H54 (cell line): ENCODE data around the gene C11orf21.
A peak's percentile ranks its signal among the peaks of the same experiment; 100 is the strongest.

Experiments
- DNase-seq: peaks from one replicate; pipeline ENCODE4 v3.0.0; 2011; ENCODE audit warnings: low spot score, mixed read lengths; ENCODE audit not compliant: insufficient read length
- FAIRE-seq: peaks from 3 replicates; lab custom pipeline; 2011; peaks lifted over from hg19 to GRCh38; lab: Jason Lieb, UNC
- POLR2A ChIP-seq: IDR thresholded peaks from 2 replicates; pipeline ENCODE4 v1.6.1; 2011; ENCODE audit warnings: low read depth, mild to moderate bottlenecking, low read length

The C11orf21 gene

DNA sequence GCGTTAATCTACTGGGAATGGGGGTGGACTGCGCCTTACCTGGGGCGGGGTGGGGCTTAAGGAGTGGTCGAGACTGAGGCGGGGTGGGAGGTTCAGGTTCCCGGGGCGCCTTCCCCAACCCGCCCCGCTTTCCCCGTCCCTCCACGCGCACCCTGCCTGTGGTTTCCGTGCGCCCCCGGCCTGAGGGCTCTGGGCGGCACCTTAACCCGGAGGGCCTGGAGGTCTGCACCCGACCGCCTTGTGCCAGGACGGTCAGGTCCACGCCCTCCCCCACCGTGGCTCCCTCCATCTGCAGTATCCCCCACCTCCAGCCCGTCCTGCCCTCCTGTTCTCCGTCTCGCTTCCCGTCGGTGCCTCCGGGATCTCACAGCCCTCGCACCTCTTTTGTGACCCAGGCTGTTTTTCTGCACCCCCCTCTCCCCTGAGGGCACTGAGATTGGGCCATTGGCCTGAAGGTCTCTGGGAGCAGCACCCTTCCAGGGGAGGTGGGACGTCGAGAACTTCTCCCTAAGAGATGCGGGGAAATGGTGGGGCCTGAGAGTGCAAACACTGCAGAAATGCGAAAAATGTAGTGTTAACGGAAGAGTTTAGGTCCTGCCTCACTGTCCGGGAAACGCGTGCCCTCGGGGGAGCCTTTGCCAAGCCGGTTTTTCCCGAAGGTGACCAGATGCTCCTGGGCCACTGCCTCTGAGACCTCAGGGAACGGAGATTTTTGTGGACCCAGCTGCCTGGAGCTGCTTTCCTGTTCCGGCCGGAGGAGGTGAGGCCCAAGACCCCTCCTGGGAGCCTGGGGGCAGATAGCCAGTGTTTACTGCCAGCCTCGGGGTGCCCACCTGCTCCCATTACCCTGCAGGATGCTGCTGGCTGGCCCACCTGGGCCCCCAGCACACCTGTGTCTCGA lies 30.1 kb downstream of the C11orf21 start:
- no peak for TF ChIP-seq POLR2A
- FAIRE-seq (no peak), DNase-seq (no peak)

DNA sequence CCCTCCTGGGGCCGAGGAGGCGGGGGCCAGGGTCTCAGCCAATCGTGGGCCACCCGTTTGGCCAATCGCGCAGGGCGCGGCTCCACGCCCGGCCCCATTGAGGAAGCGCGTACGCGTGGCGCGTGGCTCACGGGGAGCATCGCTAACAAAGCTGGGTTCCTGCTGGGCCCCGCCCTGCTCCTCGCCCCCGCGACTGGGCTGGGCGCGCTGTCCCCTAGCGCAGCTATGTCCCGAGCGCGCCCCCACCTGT lies 30.7 kb downstream of the C11orf21 start:
- DNase-seq (no peak), FAIRE-seq (no peak)
- TF ChIP-seq POLR2A = no peak

DNA sequence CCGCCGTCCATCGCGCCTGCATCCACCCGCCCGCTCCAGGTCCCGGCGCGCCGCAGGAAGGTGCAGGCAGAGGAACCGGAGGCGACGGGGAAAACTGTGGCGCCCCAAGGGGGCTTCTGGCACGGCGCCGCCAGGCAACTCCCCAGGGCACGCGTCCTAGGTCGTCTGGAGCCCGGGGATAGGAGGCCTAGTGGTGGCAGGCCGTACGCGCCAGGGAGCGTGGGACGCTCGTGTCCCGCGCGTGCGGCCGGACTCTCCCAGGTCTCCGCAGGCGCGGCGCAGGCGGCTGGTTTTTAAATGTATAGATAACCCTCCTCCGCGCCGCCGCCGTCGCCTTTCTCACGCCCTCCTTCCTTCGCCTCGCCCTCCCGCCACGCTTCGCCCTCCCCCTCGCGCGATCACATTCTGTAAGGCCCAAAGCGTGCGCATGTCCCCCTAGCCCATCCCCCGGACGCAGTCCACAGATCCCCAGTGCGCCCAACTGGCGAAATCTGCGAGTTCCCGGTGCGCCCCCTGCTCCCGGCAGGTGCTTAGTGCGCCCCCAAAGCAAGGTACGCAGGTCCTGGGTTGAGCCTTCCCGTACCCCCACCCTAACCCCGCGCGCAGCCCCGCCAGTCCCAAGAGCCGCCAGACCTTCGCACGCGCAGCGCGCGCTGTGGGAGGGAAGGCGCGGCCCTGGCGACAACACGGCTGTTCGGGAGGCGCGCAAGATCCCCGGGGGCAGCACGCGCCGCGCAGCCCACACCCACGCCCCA lies 31.2 kb downstream of the C11orf21 start, which contains the start of gene ASCL2:
ASCL2 (minus strand) TSS at position 267 of the 755 bp plus-strand sequence; CDS start at position 11, 256 bp downstream.
- no peak for FAIRE-seq
- no peak for DNase-seq
- TF ChIP-seq POLR2A = no peak

DNA sequence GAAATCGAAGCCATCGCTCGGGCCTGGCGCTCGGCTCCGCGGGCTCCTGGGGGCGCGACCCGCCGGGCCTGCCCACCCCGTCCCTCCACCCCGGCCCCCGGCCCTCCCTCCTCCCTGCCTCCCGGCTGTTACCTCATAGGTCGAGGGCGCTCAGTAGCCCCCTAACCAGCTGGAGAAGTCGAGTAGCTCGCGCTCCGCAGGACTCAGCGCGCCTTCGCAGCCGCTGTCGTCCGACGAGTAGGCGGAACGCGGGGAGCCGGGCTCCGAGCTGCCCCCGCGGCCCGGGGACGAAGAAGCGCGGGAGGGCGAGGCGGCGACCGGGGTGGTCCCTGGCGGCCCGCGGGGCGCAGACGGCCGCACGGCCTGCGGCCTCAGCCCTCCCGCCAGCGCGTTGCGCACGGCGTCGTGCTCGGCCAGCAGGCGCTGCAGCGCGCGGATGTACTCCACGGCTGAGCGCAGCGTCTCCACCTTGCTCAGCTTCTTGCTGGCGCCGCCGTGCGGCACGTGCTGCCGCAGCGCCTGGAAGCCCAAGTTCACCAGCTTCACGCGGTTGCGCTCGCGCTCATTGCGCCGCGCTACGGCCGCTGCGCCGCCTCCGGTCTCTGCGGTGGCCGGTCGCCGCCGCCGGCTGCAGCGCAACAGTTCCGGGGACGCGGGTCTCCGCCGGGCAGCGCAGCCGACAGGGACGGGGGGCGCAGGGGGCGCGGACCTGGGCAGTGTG lies 32.0 kb downstream of the C11orf21 start:
- DNase-seq (no peak), FAIRE-seq (no peak)
- TF ChIP-seq POLR2A = no peak

DNA sequence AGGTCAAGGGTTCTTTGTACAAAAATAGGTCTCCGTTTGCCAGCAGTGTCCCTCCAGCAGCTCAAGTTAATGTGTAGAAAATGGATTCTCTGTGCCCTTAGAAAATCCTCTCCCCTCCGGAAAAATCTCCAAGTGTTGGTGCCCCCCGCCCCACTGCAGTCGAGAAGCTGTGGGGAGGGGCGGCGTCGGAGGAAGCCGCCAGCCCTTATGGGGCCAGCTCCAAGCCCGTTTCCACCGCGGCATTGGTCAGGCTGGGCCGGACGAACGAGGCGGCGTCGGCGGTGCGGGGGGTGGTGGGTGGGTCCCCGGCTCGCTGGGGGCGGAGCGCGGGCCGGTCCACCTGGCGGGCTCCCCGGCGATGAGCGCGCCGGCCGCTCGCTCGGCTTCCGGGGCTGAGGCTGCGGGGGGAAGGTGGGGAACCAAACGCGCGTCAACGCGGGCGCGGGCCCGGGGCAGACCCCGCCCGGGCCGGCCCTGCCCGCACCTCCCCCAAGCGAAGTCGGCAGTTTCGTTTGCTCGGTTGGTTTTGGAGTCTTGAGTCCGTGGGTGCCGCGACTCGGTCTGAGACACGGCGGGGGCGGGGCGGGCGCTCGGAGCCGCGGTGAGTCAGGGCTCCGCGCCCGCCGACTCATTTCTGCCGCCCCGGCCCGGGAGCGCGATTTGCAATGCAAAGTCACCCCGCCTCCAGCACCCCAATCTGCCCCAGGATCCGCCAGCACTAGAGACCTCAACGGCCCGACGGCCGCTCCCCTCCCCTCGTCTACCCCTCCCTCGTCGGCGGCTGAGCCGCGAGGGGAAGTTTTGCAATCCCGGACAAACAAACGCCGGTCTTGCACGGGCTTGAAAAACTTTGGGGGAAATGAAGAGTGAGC lies 32.8 kb downstream of the C11orf21 start:
- DNase-seq = peak; percentile 51
- FAIRE-seq = no peak
- no peak; the same call in 1 of the 2 replicates for TF ChIP-seq POLR2A

DNA sequence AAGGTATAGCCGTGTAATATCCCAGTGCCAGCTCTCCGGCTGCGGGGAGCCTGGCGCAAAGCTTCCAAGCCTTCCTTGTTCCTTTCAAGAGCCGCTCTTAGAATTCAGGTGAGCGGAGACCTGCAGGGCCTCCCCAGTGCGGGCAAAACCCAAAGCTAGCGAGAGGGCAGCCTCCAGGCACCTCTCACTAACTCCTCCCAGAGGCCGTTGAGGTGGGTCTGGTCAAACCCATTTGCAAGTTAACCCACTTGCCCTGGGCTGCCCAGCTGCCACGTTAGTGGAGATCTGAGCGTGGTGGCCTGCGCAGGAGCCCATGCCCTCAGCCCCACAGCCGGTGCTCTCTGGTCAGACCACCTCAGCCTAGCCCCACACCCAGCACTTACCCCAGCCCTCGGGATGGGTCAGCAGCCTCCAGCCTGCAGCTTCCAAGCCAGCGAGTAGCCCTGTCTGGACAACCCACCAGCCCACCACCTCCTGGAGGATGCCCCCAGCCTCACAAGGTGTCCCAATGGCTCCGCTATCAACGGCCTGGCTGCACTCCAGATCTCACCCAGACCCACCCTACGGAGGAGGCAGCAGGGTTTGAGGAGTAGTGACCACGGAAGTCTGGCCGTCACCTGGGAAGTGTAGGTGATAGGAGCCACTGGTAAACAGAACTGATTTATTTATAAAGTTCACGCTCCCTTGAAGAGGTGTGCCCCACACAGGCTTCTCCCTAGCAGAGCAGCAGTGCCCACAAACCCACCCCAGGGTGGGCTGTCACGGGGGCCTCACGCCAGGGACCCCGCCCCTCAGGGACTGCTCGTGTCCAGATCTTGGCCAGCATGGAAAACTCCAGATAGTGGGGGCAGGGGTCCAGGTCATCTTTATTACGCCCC lies 33.6 kb downstream of the C11orf21 start:
- DNase-seq (no peak), FAIRE-seq (no peak)
- no peak for TF ChIP-seq POLR2A

DNA sequence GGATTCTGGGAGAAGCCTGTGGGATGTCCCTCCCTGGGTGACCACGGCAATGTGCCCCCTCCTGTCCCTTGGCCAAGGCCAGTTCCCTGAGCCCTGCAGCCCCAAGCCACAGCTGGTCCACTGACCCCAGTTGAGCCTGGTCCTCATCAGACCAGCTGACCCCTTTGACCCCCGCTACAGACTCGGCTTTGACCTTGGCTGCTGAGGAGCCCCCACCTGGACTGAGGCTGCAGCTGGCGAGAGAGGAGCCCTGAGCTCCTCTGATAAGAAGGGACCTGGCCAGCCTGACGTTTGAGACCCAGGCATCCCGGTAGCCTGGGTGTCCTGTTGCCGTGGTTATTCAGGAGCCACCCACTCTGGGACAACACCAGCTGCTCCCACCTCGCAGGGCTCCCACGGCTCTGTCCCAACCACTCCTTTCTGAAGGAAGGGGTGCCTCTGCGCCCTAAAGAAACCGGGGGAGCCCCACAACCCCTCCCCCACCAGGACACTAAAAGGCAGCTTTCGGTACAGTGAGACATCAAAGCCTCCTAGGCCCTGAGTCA lies 34.3 kb downstream of the C11orf21 start:
- no peak for DNase-seq
- no peak for TF ChIP-seq POLR2A
- no peak for FAIRE-seq

DNA sequence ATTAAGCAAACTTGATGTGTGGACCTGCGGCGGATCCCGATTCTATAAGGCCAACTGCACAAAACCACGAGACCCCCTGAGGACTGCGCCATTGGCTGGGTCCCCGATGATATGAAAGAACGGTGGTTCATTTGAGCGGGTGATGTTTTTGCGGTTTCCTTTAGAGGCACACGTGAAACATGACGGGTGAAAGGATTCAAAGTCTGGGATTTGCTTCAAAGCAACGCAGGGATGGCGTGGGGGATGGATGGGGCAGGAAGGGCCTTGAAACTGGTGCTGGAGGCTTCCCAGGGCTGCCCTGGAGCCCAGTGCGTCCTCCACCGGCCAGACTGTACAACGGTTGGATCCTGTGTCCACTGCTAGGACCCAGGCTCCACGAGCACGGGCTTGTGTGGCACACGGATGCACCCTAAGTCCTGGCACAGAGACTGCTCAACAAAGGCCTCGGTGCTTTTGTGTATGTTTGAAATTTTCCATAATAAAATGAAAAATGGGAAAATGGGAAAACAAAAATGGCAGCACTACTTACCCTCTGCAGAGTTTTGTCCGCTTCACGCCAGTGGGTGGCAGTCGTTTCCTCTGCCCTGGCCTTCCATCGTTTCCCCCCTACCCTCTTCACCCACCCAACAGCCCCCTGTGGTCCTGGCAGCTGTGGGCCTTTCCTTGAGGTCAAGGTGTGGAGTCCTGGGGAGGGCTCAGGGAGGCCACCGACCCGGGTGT lies 35.0 kb downstream of the C11orf21 start:
- no peak for TF ChIP-seq POLR2A
- DNase-seq (no peak), FAIRE-seq (no peak)

DNA sequence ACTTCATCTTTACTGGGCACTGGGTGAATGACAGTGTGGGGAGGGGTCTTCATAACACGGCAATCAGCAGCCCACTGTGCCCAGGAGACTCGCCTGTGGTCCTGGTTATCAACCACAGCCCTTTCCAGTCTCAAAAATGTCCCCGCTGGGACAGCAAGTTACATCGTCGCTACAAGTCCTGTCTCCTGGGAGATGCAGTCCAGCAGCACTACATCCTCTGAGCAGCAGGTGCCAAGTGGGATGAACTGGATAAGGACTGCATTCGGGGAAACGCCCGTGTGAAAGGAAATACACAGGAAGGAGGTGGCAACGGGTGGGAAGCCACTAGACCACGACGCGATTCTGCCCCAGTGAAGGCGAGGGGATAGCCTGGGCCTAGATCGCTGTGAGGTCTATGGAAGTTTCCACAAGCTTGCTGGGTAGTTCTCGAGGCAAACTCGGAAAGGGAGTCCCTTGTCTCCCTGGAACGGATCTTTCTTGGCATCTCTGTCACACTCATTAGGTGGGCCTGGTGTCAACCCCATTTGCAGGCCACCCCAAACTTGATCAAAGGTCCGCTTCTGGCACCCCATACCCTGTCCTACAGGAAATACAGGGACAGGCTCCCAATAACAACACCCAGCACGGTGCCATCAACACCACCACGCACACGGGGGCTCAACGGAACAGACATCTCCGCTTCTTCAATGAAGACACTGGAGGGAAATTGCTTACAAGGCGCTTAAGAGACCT lies 35.7 kb downstream of the C11orf21 start:
- no peak for TF ChIP-seq POLR2A
- FAIRE-seq = no peak
- DNase-seq = no peak

DNA sequence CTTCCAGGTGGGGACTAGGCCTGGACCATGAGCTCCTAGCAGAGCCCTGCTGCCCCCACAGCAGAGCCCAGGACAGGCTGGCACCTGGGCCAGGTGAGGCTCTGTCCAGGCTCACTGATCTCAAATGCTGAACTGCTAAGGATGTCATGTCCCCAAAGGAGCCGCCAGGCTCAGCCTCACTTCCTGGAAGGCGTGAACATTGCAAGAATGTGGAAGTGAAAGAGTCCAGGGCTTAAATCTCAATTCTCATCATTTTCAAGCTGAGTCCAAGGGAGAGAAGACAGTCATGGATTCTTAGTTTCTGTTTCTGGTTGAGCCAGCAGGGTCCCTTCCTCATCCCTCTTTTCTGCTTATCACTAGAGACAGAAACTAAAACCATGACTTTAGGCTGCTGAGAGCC lies 36.3 kb downstream of the C11orf21 start:
- no peak for DNase-seq
- no peak for FAIRE-seq
- TF ChIP-seq POLR2A = no peak
